ENCODE results near the gene CREG1.

GRCh38 chr1:167538657-167539056, 14.9 kb downstream of the CREG1 start:
- no peak for TF ChIP-seq CTCF (IDR thresholded peaks at IDR 0.05; ENCODE audit: insufficient read depth, low read length)
- no peak for TF ChIP-seq POLR2AphosphoS5 (IDR thresholded peaks at IDR 0.05; ENCODE audit: low read depth)
- TF ChIP-seq REST (IDR thresholded peaks at IDR 0.05; ENCODE audit: insufficient replicate concordance, low read depth): no peak
- TF ChIP-seq SPI1 (IDR thresholded peaks at IDR 0.05; ENCODE audit: borderline replicate concordance, low read depth): no peak
- no peak for TF ChIP-seq GABPA (IDR thresholded peaks at IDR 0.05; ENCODE audit: low read depth)
